GM12878 (cell line): ENCODE measurements around the gene PLXDC1. TPM values are rescaled to one million over a fixed set of nuclear protein-coding genes. Genes with fewer than 3 reads are reported as not detected.

Source experiments
- ATAC-seq: fragments of 200-7000 bp; cut with Tn5 transposase; 3 replicates; pipeline ENCODE4 v1.9.1; 2020; ENCODE audit warnings: mild to moderate bottlenecking, moderate library complexity
- BruUV-seq: library from RNA; stranded (reverse); fragments of 400-500 nt; replicated peaks from 2 replicates; lab custom pipeline; 2021; lab: Mats Ljungman, UMichigan
- CTCF ChIA-PET: fragments of 300-600 bp; sonication (Branson Sonifier 250); formaldehyde crosslinking; extraction: SDS; loops from one replicate; lab custom pipeline; 2021; ENCODE audit warnings: inconsistent platforms; lab: Yijun Ruan, JAX
- POLR2A ChIA-PET: fragments of 350-600 bp; formaldehyde crosslinking; extraction: SDS; loops from one replicate; lab custom pipeline; 2021; ENCODE audit warnings: inconsistent platforms; lab: Charles Lee
- RAD21 ChIA-PET: fragments of 300-600 bp; sonication (Branson Sonifier 250); formaldehyde crosslinking; loops from one replicate; lab custom pipeline; 2023; ENCODE audit warnings: antibody characterized with exemption; ENCODE audit not compliant: unreplicated experiment; lab: Charles Lee
- SMC1A ChIA-PET: fragments of 300-600 bp; sonication (Branson Sonifier 250); formaldehyde crosslinking; loops from one replicate; lab custom pipeline; 2023; ENCODE audit not compliant: unreplicated experiment, uncharacterized antibody; lab: Charles Lee
- DNase-seq: peaks from one replicate; pipeline ENCODE4 v3.0.0-alpha.2; 2011; ENCODE audit warnings: low read depth, low spot score
- FAIRE-seq: peaks from 3 replicates; lab custom pipeline; 2011; peaks lifted over from hg19 to GRCh38; lab: Jason Lieb, UNC
- H2AFZ ChIP-seq: 2 replicates; pipeline ENCODE4 v1.6.0; 2011; ENCODE audit warnings: low read depth, low read length, control low read depth; ENCODE audit not compliant: control insufficient read depth
- H3K27ac ChIP-seq: 2 replicates; pipeline ENCODE4 v1.5.1; 2011; ENCODE audit warnings: control low read depth; ENCODE audit not compliant: control insufficient read depth, insufficient read depth
- H3K27me3 ChIP-seq, 2 experiments: replicated peaks in 1 of 2; 2 replicates each; pipeline versions ENCODE4 v1.6.0 to v1.6.1; 2011; ENCODE audit warnings: low read length in 1 of 2; ENCODE audit not compliant: control insufficient read depth in 2 of 2, insufficient read depth in 2 of 2
- H3K36me3 ChIP-seq, 2 experiments: 2 replicates each; pipeline ENCODE4 v1.5.1; 2011; ENCODE audit warnings: low read length in 1 of 2; ENCODE audit not compliant: control insufficient read depth in 2 of 2, insufficient read depth in 2 of 2
- H3K4me1 ChIP-seq: 2 replicates; pipeline ENCODE4 v1.6.1; 2011; ENCODE audit warnings: mild to moderate bottlenecking, low read length, moderate library complexity, mixed read lengths; ENCODE audit not compliant: control insufficient read depth, insufficient read depth
- H3K4me2 ChIP-seq: 2 replicates; pipeline ENCODE4 v1.6.0; 2011; ENCODE audit warnings: control low read depth; ENCODE audit not compliant: control insufficient read depth, insufficient read depth
- H3K4me3 ChIP-seq: fragments of 200-600 bp; sonication (generic); 2 replicates; pipeline ENCODE4 v1.5.1; 2016
- H3K79me2 ChIP-seq: 2 replicates; pipeline ENCODE4 v1.6.0; 2011; ENCODE audit warnings: low read length; ENCODE audit not compliant: control insufficient read depth, insufficient read depth
- H3K9ac ChIP-seq: 2 replicates; pipeline ENCODE4 v1.8.0; 2011; ENCODE audit warnings: low read length, control low read depth, mixed read lengths; ENCODE audit not compliant: control insufficient read depth, insufficient read depth
- H3K9me3 ChIP-seq: replicated peaks from 3 replicates; pipeline ENCODE4 v1.5.1; 2011; ENCODE audit warnings: mild to moderate bottlenecking, low read length; ENCODE audit not compliant: control insufficient read depth, insufficient read depth
- H4K20me1 ChIP-seq: 2 replicates; pipeline ENCODE4 v1.6.0; 2011; ENCODE audit not compliant: control insufficient read depth, insufficient read depth
- ASH2L ChIP-seq: fragments of 300-600, 200-600 bp; sonication (generic); IDR thresholded peaks from 2 replicates; pipeline ENCODE4 v1.6.1; 2017; ENCODE audit warnings: low read depth, mild to moderate bottlenecking, borderline replicate concordance
- CBFB ChIP-seq: IDR thresholded peaks from 2 replicates; pipeline ENCODE4 v1.6.1; 2016; ENCODE audit warnings: antibody characterized with exemption, low read depth
- CEBPB ChIP-seq, 2 experiments: fragments of 150-350 bp in 1 of 2; IDR thresholded peaks; 2 replicates each; pipeline ENCODE4 v1.6.1; 2012 to 2014; ENCODE audit warnings: low read depth in 2 of 2, low read length in 2 of 2, borderline replicate concordance in 1 of 2, inconsistent platforms in 1 of 2
- IKZF2 ChIP-seq, 2 experiments: fragments of 450-650 bp; IDR thresholded peaks; 2 replicates each; pipeline ENCODE4 v1.6.1; 2017; ENCODE audit warnings: mild to moderate bottlenecking in 2 of 2, moderate library complexity in 2 of 2
- MYC ChIP-seq: IDR thresholded peaks from 2 replicates; pipeline ENCODE4 v1.6.1; 2011; ENCODE audit warnings: mild to moderate bottlenecking, low read length, moderate library complexity, inconsistent platforms; ENCODE audit not compliant: insufficient read depth, insufficient replicate concordance, insufficient read length, severe bottlenecking
- POLR2AphosphoS2 ChIP-seq: IDR thresholded peaks from 2 replicates; pipeline ENCODE4 v1.6.1; 2011; ENCODE audit warnings: low read depth, mild to moderate bottlenecking, low read length, improper control_type of control experiment, moderate library complexity
- RELA ChIP-seq: fragments of 450-650 bp; IDR thresholded peaks from 2 replicates; pipeline ENCODE4 v1.8.0; 2014; ENCODE audit warnings: borderline replicate concordance; ENCODE audit not compliant: partially characterized antibody
- RUNX3 ChIP-seq: IDR thresholded peaks from 2 replicates; pipeline ENCODE4 v1.6.1; 2012; ENCODE audit warnings: low read length, inconsistent platforms
- STAT1 ChIP-seq: fragments of 450-650 bp; conservative IDR thresholded peaks from 2 replicates; pipeline ENCODE4 v1.6.1; 2014; ENCODE audit warnings: antibody characterized with exemption, mild to moderate bottlenecking
- SUZ12 ChIP-seq: fragments of 200-600 bp; sonication (generic); IDR thresholded peaks from one replicate; pipeline ENCODE4 v1.6.1; 2018; ENCODE audit warnings: antibody characterized with exemption, mild to moderate bottlenecking; ENCODE audit not compliant: unreplicated experiment
- WGBS: methylation state at CpG from one replicate; pipeline ENCODE4 v1.1.6; 2016; ENCODE audit warnings: low lambda C conversion rate; ENCODE audit not compliant: insufficient replicate concordance, insufficient coverage; ENCODE audit errors: missing lambda C conversion rate; 5-methylcytosine and 5-hydroxymethylcytosine counted together
- in situ Hi-C: fragments of 300-500 bp; cut with MboI; formaldehyde crosslinking; loops from 9 replicates; pipeline ENCODE4 v1.14.3; 2018; ENCODE audit warnings: mixed read lengths
- intact Hi-C: fragments of 100-400 bp; cut with micrococcal nuclease; formaldehyde crosslinking; loops from one replicate; pipeline ENCODE4 v1.14.2; 2022; ENCODE audit not compliant: unreplicated experiment
- polyA plus RNA-seq, 11 experiments: library from polyadenylated mRNA; depleted of rRNA in 4 of 11; unstranded in 6 of 11; stranded (reverse) in 5 of 11; fragments of >200 nt; fragmentation: Nextera tagmentation in 4 of 11; fragmentation: Illumina TruSeq in 1 of 11; extraction: Ambion mirVana in 4 of 11; extraction: Trizol in 1 of 11; gene quantifications; 1 replicate in 1 of 11; 2 replicates in 10 of 11; pipeline versions ENCODE4 v1.2.1 to v1.2.3, GENCODE V29; 2011 to 2016; ENCODE audit warnings: inconsistent platforms in 2 of 11, missing spikeins in 2 of 11, low read depth in 1 of 11
- total RNA-seq, 4 experiments: library from RNA; depleted of rRNA in 3 of 4; stranded (reverse); fragments of >200 nt in 3 of 4; fragmentation: Illumina TruSeq in 1 of 4; extraction: Trizol in 1 of 4; gene quantifications; 2 replicates each; pipeline versions ENCODE4 v1.2.1 to v1.2.3, GENCODE V29; 2013 to 2021

Gene PLXDC1
- total and polyA plus RNA-seq, 10 of the 15 experiments (the other 5 are each of a cell fraction or from before 2014, with no cell fraction given) = 0.03 to 0.30 (median 0.22) TPM; not detected in 7

DNA sequence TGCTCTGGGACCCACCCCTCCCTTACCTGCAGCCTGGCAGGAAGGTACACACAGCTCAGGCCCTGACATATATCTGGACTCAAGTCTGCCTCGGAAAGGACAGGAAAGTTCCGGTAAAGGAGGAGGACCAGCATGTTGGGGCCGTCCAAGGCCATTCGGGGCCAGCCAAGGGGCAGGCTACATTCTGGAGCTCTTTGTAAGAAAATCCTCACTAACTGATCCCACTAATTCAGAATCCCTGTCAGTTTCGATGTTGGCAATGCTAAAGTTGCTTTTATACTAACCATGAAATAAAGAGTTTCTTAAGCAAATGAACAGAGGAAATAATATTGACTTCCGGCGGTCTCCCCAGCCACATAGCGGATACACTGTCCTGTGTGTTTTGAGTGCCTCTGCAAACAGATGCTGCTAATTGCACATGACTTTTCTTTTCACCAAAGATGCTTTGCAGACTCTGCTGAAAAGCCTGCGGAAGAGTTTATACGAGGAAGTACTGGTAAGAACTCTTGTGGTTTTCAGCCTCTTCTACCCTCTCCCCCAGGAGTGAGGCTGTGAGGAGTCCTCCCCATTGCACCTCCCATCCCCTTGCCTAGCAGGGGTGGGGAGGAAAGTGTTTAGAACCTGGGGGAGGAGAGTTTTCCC is 54.8 kb downstream of the PLXDC1 start:
- ATAC-seq (no peak), FAIRE-seq (no peak), DNase-seq (no peak)
- H3K27me3 ChIP-seq = peaks cover 0 to 4% of the 10 kb centered on the region in 2 experiments; a peak in 1 of 4 replicates
- TF ChIP-seq IKZF2 (IDR thresholded peaks at IDR 0.05) (no peak), RUNX3 (peak; percentile 41; the same call in 1 of the 2 replicates)
- POLR2A ChIA-PET = no interaction called here
- H3K9ac ChIP-seq = no peak overlapping the region
- intact Hi-C loops (loop anchor here (10.0 kb wide), 1 partner anchor 48 kb away; no protein-coding TSS in a partner anchor), in situ Hi-C loops (no loop called here)
- SMC1A ChIA-PET = no interaction called here
- no peaks in the 10 kb centered on the region; the same call in 2 of the 3 replicates for H3K9me3 ChIP-seq
- CTCF ChIA-PET = interaction anchor here (0.6 kb wide), 1 partner anchor 126 kb away, joined by 3 read pairs; no protein-coding TSS in a partner anchor
- H2AFZ ChIP-seq = no peak overlapping the region
- no TSS peak for BruUV-seq
- RAD21 ChIA-PET = no interaction called here
- 9% methylated on average over 10 of the region's 10 CpGs for WGBS
- no peak overlapping the region for H3K27ac ChIP-seq
- no peaks in the 10 kb centered on the region for H4K20me1 ChIP-seq
- H3K4me2 ChIP-seq = 0 out of 2 replicates have a peak overlapping the region, but pooled peaks have one; percentile 11
- H3K4me3 ChIP-seq = no peak overlapping the region
- H3K79me2 ChIP-seq = no peaks in the 10 kb centered on the region
- H3K36me3 ChIP-seq = no peaks in the 10 kb centered on the region
- H3K4me1 ChIP-seq = peaks cover 33% of the 10 kb centered on the region

DNA sequence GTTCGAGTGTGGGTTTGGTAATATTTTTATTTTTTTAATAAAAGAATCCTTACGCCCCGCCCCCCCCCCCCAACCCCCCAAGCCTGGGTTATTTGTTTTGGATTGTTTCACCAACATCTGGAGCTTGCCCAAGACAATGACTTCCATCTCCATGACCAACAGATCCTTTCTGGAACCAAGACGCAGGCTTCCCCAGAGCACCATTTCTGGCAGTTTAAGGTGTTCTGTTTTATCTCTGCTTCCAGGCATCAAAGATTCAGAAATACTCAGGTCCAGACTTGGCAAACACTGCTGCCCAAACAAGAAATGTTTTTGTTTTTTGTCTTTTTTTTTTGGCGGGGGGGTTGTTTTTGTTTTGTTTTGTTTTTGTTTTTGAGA is 56.1 kb downstream of the PLXDC1 start:
- no peaks in the 10 kb centered on the region for H3K36me3 ChIP-seq
- CTCF ChIA-PET = interaction anchor here (1.0 kb wide), 1 partner anchor 112 kb away, joined by 5 read pairs; no protein-coding TSS in a partner anchor
- no peaks in the 10 kb centered on the region; the same call in 2 of the 3 replicates for H3K9me3 ChIP-seq
- peaks cover 33% of the 10 kb centered on the region for H3K4me1 ChIP-seq
- H4K20me1 ChIP-seq = no peaks in the 10 kb centered on the region
- SMC1A ChIA-PET = no interaction called here
- ATAC-seq = no peak
- in situ Hi-C loops = no loop called here
- no TSS peak for BruUV-seq
- H3K27me3 ChIP-seq = peaks cover 0 to 4% of the 10 kb centered on the region in 2 experiments; a peak in 1 of 4 replicates
- TF ChIP-seq RELA (no peak), POLR2AphosphoS2 (no peak), SUZ12 (no peak), CEBPB (IDR thresholded peaks at IDR 0.05; ENCODE audit: borderline replicate concordance in 1 of 2, low read depth in 2 of 2, low read length in 2 of 2) (no peak), CBFB (no peak), STAT1 (no peak), MYC (no peak), ASH2L (no peak)
- TF ChIP-seq, all 136 proteins: peak for 0
- WGBS = 63% methylated on average over 5 of the region's 5 CpGs
- no peak overlapping the region for H3K4me3 ChIP-seq
- H3K9ac ChIP-seq = no peak overlapping the region
- DNase-seq = no peak
- FAIRE-seq = no peak
- RAD21 ChIA-PET = no interaction called here
- H3K4me2 ChIP-seq = no peak overlapping the region
- H3K79me2 ChIP-seq = no peaks in the 10 kb centered on the region
- no peak overlapping the region for H3K27ac ChIP-seq
- intact Hi-C loops = loop anchor here (10.0 kb wide), 1 partner anchor 50 kb away; no protein-coding TSS in a partner anchor
- POLR2A ChIA-PET = no interaction called here
- H2AFZ ChIP-seq = no peak overlapping the region
